ENCODE measurements around the gene GBX1.

Gene GBX1

GRCh38 chr7:151172273-151173141, 5.0 kb upstream of the GBX1 start:
- DNase-seq, result peak; percentile 49

GRCh38 chr7:151168787-151169162, 1.3 kb upstream of the GBX1 start:
- no peak for DNase-seq

GRCh38 chr7:151168003-151168786, 701 bp upstream of the GBX1 start:
- no peak for DNase-seq

DNA sequence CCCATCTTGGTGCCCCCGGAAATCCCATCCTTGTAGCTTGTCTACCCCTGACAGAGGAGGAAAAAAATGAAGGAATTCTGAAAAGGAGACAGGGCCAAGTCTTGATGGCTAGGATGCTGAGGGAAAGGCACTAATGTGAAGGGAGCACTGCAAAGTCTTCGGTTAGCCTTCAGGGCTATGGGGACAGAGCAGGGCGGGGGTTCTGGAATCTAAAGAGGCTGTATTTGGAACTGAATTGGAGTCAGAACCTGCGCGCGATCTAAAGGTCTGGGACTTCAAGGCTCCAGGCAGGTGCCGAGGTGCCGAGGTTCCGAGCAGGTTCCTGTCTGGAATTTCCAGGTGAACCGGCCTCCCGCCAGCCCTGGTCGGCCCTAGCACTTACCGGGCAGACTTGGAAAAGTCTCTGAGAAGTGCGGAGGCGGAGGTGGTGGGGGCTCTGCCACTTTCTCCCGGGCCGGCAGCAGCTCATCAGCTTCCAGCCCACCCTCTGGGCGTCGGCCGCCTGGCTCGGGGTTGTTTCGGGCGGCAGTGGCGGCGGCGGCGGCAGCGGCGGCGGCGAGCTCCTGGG, 781 bp downstream of the GBX1 start:
- no peak for DNase-seq

DNA sequence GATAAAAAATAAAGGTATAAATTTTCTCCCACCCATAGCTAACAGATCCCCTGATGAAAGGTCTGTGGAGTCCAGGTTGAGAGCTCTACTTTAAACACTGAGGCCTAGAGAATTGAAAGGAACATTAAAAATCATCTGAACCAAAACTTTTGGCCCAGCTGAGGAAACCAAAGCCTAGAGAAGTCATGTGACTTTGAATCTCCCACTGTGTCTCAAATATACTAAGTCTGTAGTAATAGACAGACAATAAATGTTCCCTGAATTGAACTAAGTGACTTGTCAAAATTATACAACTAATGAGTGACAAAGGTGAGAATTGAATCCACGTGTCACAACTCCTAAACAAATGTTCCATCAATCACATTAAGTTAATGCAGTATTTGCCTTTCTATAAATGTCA, 5.7 kb downstream of the GBX1 start:
- DNase-seq, result no peak

DNA sequence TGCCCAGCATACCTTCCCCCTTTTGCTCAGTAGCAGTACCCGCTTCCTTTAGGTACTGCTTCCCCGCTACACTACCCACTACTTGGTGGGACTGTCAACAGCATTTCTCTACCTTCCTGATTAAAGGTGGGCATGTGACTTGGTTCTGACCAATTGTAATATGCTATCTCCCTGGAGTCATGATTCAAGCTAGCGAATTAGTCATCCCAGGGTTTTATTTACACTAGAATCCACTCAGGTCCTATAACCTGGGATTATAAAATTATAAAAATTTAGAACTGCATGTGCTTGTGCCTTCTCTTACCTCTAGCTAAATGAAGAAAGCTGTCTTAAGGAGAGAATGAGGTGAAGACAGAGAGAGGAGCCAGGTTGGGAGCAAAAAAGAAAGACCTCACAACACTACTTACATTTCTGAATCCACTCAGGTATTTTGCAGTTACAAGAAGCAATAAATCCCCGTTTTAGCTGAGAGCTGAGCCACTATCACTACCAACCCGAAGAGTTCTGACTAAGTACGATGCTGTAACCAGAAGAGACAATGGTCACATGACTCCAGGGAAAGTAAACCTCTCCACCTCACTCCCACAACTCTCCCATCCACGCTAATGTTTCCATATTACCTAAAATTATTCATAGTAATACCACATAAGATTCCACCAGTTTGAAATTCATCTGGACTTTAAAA, 9.7 kb downstream of the GBX1 start:
- peak; percentile 36 for DNase-seq

DNA sequence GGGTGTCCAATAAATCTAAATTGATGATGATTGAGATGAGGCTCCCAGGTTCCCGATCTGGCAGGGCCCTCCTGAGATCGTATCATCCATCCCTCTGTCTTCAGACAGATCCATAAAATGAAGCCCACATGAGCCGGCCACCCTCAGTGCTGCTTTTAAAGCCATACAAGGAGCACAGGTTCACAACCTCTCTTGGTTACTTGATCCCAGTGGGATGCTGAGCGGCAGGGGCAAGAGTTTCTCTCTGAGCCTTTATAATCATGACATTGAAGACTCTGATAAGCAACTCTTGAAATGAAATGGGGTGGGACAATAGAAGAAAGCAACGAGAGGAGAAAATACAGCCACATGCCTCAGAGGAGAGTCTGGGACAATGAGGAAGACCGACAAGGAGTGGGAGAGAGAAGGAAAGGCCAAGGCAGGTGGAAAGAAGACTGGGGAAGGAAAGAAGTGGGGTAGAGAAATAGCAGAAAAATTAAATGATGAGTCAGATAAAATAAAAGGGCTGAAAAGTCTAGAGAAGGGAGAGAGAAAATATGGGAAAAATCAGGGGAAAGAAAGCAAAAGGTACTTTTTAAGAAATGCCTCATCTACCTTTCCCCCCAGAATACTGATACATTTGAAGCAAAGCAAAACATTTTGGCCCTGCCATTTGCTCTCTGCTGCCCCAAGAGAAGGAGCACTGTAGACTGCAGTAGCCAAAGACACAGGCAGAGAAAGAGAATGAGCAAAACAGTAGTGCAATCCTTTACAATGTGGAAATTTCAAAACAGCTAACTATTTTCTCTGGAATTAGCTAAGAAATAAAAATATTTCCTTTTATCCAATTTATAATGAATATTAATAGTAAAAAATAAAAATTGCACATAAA, 14.6 kb downstream of the GBX1 start:
- no peak for DNase-seq

GRCh38 chr7:151150388-151150787, 17.1 kb downstream of the GBX1 start:
- DNase-seq, result no peak

GRCh38 chr7:151148319-151149259, 18.9 kb downstream of the GBX1 start:
- no peak for DNase-seq

DNA sequence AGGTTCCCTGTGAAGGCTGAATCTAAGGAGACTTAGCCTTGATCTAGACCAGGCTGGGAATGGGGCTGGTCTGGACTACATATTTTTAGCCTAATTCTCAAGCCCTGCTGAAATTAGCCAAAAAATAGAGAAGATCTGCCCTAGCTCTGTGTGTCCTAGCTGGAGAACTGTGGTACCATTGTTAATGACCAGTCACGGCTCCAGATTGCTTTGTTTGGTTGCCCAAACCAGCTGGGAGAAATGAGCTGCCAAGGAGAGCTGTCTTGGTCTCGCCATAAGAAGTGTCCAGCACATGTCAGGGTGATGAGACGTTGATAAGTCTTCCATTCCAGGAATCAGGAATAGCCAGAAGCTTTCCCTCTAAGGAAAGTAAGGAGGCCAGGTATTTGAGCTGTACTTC, 20.7 kb downstream of the GBX1 start:
- no peak for DNase-seq

DNA sequence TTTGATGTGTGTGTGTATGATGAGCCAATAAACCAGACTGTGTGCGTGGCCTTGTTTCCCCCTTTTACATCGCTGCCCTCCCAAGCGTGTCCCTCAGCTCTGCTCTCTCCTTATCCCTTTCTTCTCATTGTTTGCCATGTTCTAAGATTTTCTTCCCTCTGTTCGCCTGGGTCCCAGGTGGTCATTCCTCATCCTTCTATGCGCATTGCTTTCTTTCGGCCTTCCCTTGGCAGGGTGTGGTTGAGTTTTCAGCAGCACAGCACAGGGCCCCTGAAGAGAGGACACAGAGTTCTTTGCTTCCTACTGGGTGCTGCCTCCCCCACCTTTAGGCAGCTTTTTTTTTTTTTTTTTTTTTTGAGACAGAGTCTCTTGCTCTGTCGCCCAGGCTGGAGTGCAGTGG, 23.1 kb downstream of the GBX1 start:
- DNase-seq, result no peak

DNA sequence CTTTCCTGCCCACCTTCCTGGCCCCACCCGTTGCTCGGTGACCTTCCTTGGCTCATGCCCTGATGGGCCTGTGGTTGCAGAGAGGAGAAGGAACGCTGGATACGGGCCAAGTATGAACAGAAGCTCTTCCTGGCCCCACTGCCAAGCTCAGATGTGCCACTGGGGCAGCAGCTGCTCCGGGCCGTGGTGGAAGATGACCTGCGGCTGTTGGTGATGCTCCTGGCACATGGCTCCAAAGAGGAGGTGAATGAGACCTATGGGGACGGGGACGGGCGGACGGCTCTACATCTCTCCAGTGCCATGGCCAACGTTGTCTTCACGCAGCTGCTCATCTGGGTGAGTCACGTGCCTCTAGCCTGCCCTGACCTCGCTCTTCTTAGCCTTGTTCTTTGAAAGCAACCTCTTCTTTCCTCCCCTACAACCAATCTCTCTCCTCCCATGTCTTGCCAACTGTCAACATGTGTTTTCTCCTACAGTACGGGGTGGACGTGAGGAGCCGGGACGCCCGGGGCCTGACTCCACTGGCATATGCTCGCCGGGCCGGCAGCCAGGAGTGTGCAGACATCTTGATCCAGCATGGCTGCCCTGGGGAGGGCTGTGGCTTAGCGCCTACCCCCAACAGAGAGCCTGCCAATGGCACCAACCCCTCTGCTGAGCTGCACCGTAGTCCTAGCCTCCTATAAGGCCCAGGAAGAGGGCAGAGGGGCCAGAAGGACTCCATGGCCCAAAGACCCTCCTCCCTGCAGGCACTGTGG, 24.1 kb downstream of the GBX1 start:
- no peak for DNase-seq

DNA sequence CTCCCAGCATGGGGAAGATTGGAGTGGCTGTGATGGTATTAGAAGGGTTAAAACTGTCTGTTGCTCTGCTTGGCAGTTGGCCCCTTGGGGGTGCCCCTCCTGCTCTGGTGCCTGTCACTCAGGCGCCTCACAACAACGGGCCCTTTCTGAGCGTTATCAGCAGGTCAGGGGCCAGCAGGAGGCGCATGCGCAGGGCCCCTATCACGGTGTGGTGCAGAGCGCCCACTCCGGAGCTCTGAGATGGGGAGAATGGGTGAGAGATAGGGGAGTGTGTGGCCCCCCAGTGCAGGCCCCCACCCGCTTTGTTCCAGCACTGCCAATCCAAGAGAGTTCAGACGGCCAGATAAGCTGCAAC, 24.8 kb downstream of the GBX1 start:
- no peak for DNase-seq

GRCh38 chr7:151141855-151142685, 25.4 kb downstream of the GBX1 start:
- no peak for DNase-seq

DNA sequence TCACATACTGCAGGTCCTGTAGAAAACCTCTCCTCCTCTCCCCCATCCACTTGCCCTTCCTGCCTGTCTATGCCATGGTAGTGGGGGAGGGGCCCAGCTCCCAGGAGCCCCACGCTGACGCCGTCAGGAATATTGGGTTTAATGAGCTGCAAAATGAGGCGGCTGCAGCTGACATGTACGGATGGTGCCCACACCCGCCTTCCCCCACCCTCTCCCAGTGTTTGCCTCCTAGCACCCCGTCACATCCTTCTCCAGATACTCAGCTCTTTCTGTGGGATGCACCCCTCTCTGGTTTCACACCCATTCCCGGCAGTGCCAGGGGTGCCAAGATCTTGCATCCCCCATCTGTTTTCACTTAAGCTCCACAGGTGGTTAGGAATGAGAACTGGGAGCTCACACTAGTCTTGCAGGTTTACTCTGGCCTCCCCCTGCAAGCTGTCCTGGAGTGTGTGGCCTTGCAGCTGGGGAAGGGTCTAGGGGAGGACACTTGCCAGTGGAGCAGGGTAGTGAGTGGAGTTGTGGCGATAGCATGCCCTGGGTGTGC, 26.1 kb downstream of the GBX1 start:
- DNase-seq, result no peak

DNA sequence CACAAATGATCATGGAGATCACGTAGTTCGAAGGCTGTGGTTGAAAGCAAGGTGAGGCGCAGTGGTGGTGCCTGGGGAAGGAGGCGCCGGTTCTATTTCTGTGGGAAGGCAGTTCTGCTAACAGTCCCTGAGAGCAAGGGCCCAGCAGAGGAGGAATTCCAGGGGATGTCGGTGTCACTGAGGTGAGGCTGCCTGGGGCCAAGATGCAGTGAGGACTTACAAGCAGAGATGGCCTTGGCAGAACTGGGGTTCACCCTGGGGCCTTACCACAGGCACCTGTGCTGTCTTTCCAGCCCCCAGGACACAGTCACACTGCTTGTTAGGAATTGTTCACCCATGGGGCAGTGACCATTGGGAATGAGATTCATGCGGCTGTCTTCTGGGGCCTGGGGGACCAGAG, 26.7 kb downstream of the GBX1 start:
- no peak for DNase-seq

- DNase-seq, result no peak
Measured at GRCh38 chr7:151139791-151140190, 27.7 kb downstream of the GBX1 start.

DNA sequence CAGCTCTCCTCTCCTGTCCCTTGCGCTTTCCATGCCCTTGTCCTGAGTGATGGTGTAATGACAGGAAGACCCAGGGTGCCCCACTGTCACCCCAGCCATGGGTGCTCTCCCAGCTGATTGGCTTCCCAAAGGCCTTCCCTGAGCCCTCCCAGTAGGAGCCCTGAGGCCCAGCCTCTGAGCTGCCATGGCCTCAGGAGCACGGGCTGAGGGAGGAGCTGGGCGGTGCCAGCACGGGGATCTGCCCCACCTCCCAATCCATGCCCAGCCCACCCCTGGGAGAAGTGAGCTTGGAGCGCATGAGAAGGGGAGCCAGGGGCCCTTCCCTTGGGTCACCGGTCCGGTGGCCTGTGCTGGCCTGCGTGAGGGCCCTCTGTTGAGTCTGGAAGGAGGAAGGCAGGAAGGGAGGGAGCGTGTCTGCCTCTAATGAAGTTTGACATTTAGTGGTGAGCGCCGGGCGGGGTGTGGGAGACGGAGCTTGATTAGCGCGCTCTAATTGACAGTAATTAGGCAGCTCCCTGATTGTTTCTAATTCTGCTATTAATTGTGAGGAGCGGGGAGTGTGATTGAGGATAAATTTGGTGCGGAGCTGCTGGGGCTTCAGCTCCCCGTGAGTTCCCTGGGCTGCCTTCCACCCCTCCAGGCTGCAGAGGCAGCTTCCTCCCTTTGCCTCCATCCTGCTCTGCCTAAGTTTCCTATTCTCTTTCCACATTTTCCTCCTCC, 28.3 kb downstream of the GBX1 start:
- no peak for DNase-seq
